Stimulated activated CD8-positive, alpha-beta memory T cell treated with anti-CD3 and anti-CD28 coated beads, Interleukin-12 subunit alpha, Interleukin-12 subunit beta, amount 100 ng/mL, for 1 hour (primary cell): Measurements from ENCODE around the gene PRPF18.

ENCODE experiments used
- DNase-seq: peaks from one replicate; pipeline ENCODE4 v3.0.0-alpha.2; 2020; ENCODE audit warnings: low read depth

The PRPF18 gene

GRCh38 chr10:13604357-13605040, 17.7 kb downstream of the PRPF18 start:
- DNase-seq, result no peak

GRCh38 chr10:13608246-13608853, 21.6 kb downstream of the PRPF18 start:
- DNase-seq, result no peak

- no peak for DNase-seq
Measured at GRCh38 chr10:13612654-13613373, 26.0 kb downstream of the PRPF18 start.

- DNase-seq, result no peak
Measured at GRCh38 chr10:13613519-13613918, 26.8 kb downstream of the PRPF18 start.

- DNase-seq, result no peak
Measured at GRCh38 chr10:13614530-13615332, 28.0 kb downstream of the PRPF18 start.

GRCh38 chr10:13615650-13616300, 29.0 kb downstream of the PRPF18 start:
- no peak for DNase-seq

- DNase-seq, result no peak
Measured at GRCh38 chr10:13617116-13617515, 30.4 kb downstream of the PRPF18 start.

GRCh38 chr10:13621931-13622330, 35.2 kb downstream of the PRPF18 start:
- DNase-seq, result no peak

GRCh38 chr10:13624630-13625029, 37.9 kb downstream of the PRPF18 start:
- DNase-seq, result no peak

- no peak for DNase-seq
Measured at GRCh38 chr10:13627459-13628310, 40.9 kb downstream of the PRPF18 start.

GRCh38 chr10:13628661-13629060, 41.9 kb downstream of the PRPF18 start:
- no peak for DNase-seq

- DNase-seq, result no peak
Measured at GRCh38 chr10:13629116-13629515, 42.4 kb downstream of the PRPF18 start.

- DNase-seq, result no peak
Measured at GRCh38 chr10:13630231-13630630, 43.5 kb downstream of the PRPF18 start.

GRCh38 chr10:13631594-13631993, 44.8 kb downstream of the PRPF18 start:
- DNase-seq, result no peak

- DNase-seq, result no peak
Measured at GRCh38 chr10:13632440-13632839, 45.7 kb downstream of the PRPF18 start.

GRCh38 chr10:13632884-13633440, 46.2 kb downstream of the PRPF18 start:
- DNase-seq, result no peak

- DNase-seq, result no peak
Measured at GRCh38 chr10:13633689-13634088, 46.9 kb downstream of the PRPF18 start.

GRCh38 chr10:13634207-13634606, 47.4 kb downstream of the PRPF18 start:
- DNase-seq, result no peak

- no peak for DNase-seq
Measured at GRCh38 chr10:13636776-13637175, 50.0 kb downstream of the PRPF18 start.

GRCh38 chr10:13637303-13637856, 50.6 kb downstream of the PRPF18 start:
- DNase-seq, result no peak
